GM23338 (cell line): ENCODE measurements around the gene MED16.

ENCODE experiments used
- CREB1 ChIP-seq: fragments of 250-450 bp; sonication (Bioruptor Pico); IDR thresholded peaks from 2 replicates; pipeline ENCODE4 v1.5.0; 2020; ENCODE audit warnings: low read depth, mild to moderate bottlenecking, moderate library complexity
- EZH2 ChIP-seq: fragments of 200-600 bp; sonication (generic); IDR thresholded peaks from one replicate; pipeline ENCODE4 v1.8.0; 2017; ENCODE audit warnings: antibody characterized with exemption, mild to moderate bottlenecking, low read depth; ENCODE audit not compliant: unreplicated experiment
- EZH2phosphoT487 ChIP-seq: fragments of 200-600 bp; sonication (generic); IDR thresholded peaks from one replicate; pipeline ENCODE4 v1.8.1; 2018; ENCODE audit warnings: antibody characterized with exemption; ENCODE audit not compliant: unreplicated experiment
- JUNB ChIP-seq: IDR thresholded peaks from one replicate; pipeline ENCODE4 v1.6.1; 2016; ENCODE audit warnings: antibody characterized with exemption; ENCODE audit not compliant: unreplicated experiment
- POLR2AphosphoS5 ChIP-seq: IDR thresholded peaks from 2 replicates; pipeline ENCODE4 v1.6.1; 2016; ENCODE audit warnings: antibody characterized with exemption, low read depth
- ZNF331 ChIP-seq: fragments of 250-450 bp; sonication (Bioruptor Pico); IDR thresholded peaks from 2 replicates; pipeline ENCODE4 v1.5.0; 2020; ENCODE audit warnings: low read depth, mild to moderate bottlenecking, moderate library complexity
- TF ChIP-seq, protein P1 (sequence below): IDR thresholded peaks from 2 replicates; pipeline ENCODE4 v1.6.1; 2016; ENCODE audit warnings: antibody characterized with exemption
- TF ChIP-seq, protein P2 (sequence below), 2 experiments: fragments of 200-600 bp in 1 of 2; sonication (generic) in 1 of 2; conservative IDR thresholded peaks; 2 replicates each; pipeline versions ENCODE4 v1.5.1 to v1.6.1; 2016 to 2017; ENCODE audit warnings: antibody characterized with exemption in 2 of 2, low read depth in 2 of 2, mild to moderate bottlenecking in 2 of 2, moderate library complexity in 1 of 2
- TF ChIP-seq, protein P3 (sequence below): IDR thresholded peaks from one replicate; pipeline ENCODE4 v1.6.1; 2018; ENCODE audit warnings: antibody characterized with exemption; ENCODE audit not compliant: unreplicated experiment

DNA sequence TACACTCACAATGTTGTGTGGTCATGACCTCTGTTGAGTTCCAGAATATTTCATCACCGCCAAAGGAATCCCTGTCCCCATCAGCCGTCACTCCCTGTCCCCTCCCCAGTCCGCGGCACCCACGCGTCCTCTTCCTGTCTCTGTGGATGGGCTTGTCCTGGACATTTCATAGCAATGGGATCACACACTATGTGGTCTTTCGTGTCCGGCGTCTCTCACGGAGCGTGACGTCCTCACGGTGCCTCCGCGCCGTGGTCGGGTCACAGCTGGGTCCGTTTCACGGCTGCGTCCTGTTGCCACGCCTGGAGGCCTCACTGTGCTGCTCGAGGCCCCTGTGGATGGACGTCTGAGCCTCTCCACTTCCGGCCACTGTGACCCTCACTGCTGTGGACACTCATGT, 58.8 kb downstream of the MED16 start:
- TF ChIP-seq, protein P1, sequence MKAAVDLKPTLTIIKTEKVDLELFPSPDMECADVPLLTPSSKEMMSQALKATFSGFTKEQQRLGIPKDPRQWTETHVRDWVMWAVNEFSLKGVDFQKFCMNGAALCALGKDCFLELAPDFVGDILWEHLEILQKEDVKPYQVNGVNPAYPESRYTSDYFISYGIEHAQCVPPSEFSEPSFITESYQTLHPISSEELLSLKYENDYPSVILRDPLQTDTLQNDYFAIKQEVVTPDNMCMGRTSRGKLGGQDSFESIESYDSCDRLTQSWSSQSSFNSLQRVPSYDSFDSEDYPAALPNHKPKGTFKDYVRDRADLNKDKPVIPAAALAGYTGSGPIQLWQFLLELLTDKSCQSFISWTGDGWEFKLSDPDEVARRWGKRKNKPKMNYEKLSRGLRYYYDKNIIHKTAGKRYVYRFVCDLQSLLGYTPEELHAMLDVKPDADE, result no peak
- TF ChIP-seq, protein P2, sequence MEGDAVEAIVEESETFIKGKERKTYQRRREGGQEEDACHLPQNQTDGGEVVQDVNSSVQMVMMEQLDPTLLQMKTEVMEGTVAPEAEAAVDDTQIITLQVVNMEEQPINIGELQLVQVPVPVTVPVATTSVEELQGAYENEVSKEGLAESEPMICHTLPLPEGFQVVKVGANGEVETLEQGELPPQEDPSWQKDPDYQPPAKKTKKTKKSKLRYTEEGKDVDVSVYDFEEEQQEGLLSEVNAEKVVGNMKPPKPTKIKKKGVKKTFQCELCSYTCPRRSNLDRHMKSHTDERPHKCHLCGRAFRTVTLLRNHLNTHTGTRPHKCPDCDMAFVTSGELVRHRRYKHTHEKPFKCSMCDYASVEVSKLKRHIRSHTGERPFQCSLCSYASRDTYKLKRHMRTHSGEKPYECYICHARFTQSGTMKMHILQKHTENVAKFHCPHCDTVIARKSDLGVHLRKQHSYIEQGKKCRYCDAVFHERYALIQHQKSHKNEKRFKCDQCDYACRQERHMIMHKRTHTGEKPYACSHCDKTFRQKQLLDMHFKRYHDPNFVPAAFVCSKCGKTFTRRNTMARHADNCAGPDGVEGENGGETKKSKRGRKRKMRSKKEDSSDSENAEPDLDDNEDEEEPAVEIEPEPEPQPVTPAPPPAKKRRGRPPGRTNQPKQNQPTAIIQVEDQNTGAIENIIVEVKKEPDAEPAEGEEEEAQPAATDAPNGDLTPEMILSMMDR (conservative IDR thresholded peaks at IDR 0.05; ENCODE audit: low read depth in 2 of 2), result no peak
- TF ChIP-seq, protein P3, sequence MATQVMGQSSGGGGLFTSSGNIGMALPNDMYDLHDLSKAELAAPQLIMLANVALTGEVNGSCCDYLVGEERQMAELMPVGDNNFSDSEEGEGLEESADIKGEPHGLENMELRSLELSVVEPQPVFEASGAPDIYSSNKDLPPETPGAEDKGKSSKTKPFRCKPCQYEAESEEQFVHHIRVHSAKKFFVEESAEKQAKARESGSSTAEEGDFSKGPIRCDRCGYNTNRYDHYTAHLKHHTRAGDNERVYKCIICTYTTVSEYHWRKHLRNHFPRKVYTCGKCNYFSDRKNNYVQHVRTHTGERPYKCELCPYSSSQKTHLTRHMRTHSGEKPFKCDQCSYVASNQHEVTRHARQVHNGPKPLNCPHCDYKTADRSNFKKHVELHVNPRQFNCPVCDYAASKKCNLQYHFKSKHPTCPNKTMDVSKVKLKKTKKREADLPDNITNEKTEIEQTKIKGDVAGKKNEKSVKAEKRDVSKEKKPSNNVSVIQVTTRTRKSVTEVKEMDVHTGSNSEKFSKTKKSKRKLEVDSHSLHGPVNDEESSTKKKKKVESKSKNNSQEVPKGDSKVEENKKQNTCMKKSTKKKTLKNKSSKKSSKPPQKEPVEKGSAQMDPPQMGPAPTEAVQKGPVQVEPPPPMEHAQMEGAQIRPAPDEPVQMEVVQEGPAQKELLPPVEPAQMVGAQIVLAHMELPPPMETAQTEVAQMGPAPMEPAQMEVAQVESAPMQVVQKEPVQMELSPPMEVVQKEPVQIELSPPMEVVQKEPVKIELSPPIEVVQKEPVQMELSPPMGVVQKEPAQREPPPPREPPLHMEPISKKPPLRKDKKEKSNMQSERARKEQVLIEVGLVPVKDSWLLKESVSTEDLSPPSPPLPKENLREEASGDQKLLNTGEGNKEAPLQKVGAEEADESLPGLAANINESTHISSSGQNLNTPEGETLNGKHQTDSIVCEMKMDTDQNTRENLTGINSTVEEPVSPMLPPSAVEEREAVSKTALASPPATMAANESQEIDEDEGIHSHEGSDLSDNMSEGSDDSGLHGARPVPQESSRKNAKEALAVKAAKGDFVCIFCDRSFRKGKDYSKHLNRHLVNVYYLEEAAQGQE, result no peak
- TF ChIP-seq POLR2AphosphoS5, result no peak
- TF ChIP-seq EZH2, result no peak
- no peak for TF ChIP-seq CREB1 (CRISPR knock-in tag)
- TF ChIP-seq EZH2phosphoT487, result no peak
- TF ChIP-seq ZNF331, result no peak
- TF ChIP-seq JUNB, result no peak
